HK-2 (cell line): ENCODE results near the gene NUP210.
A peak's percentile ranks its signal among the peaks of the same experiment; 100 is the strongest.
"Not testable (repeated sequence)": the region's sequence is repeated elsewhere in the genome, so short reads cannot be mapped to it uniquely, and the experiment has no call there.

ENCODE experiments used
- DNase-seq: peaks from one replicate; pipeline ENCODE4 v3.0.0-alpha.2; 2018; ENCODE audit not compliant: unreplicated experiment

NUP210 gene

DNA sequence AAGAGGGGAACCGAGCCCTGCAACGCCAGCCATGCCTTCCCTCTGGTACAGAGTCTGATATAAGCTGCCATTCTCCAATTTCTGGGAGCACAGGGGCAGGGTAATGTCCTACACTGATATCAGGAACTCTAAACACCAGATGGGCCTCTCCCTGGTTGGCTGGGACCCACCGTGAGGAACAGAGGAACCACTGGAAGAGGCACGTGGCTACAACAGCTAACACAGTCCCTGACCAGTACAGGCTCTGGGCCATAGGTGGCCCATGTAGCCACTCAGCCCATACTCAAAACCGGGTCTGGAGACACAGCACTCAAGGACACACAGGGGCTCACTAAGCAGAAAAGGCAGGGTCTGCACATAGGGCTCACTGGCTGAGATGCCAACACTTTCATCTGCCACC is 13.9 kb downstream of the NUP210 start:
- DNase-seq: no peak

DNA sequence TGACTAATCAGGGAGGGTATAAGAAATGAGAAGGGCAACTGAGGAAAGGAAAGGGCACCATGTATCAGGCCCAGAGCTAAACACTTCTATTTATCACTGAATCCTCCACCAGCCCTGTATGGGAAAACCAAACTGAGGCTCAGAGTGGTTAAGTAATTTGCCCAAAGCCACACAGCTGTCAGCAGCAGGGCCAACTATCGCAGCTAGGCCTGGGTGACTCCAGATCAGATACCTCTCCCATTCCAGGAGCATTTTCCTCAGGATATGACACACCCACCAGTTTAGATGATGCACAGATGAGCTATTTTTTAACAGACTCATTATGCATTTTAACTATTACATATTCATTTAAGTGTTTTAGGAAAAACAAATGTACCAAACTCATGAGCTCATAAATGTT is 14.5 kb downstream of the NUP210 start:
- DNase-seq: no peak

DNA sequence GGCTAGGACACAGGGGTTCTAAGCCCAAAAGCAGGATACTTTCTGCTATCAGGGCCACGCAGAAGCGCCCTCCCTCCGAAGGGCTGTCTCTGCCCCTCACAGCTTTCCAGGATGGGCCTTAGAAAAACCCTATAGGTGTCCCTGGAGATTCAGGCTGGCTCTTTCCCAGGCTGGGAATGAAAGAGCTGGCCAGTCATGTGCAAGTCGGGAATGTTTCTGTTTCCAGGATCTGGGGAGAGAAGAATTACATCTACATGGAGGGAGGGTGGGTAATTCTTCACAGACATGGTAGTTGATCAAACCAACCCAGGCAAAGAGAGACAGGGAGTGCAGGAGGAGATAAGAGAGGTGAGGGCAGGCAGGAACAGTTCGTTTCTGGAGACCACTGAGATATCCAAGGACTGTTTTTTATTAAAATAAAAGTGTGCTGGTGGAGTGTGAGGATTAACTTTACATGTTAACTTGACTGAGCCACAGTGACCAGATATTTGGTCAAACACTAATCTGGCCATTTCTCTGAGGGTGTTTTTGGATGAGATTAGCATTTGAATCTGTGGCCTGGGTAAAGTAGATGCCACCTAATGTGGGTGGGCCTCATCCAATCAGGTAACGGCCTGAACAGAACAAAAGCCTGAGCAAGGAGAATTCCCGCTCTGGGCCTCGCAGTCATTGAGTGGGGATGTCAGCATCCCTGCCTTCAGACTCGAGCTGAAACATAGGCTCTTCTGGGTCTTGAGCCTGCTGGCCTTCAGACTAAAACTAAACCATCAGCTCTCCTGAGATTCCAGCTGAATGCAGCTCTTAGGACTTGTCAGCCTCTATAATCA is 15.3 kb downstream of the NUP210 start:
- DNase-seq: no peak

DNA sequence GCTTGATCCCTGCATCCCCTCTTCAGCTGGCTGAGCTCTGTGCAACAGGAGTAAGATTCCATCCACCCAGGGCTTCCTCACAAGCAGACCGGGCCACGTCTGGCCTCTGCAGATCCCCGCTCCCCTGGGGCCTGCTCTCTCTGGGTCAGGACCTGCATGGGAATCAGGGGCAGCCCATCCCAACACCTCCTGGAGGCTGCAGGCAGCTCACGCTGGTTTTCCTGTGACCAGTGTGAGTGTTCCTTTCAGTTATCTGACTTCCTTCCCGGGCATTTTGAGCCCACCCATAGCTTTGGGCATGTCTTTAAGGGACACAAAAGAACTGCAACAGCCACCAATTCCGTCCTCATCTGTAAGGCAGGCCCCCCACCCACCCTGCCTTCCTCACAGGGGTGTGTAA is 16.3 kb downstream of the NUP210 start:
- no peak for DNase-seq

DNA sequence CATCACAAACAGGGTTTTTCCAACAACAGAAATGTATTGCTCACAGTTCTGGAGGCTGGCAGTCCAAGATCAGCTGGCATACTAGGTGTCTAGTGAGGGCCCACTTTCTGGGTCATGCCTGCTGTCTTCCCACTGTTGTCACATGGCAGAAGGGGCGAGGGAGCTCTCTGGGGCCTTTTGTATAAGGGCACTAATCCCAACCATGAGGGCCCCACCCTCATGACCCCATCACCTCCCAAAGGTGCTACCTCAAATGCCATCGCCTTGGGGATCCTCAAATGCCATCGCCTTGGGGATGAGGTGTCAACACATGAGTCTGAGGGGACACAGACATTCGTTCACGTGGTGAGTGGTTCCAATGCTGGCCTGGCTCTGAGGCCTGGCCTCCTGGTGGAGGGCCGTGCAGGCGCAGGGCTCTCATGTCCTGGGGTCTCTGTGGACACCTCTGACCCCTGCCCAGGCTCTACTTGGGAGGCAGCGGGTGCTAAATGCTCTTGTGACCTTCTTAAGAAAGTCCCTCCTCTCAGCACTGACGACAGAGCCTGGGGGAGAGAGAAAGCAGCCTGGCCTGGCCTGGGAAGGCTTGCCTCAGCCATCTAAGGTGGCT is 16.8 kb downstream of the NUP210 start:
- DNase-seq: no peak

DNA sequence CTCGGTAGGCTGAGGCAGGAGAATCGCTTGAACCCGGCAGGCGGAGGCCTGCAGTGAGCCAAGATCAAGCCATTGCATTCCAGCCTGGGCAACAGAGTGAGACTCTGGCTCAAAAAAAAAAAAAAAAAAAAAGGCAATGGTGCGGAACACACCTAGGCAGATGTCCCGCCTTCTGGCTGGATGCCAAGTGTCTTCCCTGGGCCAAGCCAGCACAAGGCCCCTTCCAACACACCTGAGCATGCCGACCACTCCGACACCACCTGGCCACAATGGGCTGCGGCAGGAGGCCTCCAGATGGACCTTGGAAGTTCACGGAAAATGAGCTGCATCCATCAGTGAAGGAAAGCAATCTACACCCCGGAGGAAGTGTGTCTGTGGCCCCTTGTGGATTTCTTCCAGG is 19.0 kb downstream of the NUP210 start:
- no peak for DNase-seq

DNA sequence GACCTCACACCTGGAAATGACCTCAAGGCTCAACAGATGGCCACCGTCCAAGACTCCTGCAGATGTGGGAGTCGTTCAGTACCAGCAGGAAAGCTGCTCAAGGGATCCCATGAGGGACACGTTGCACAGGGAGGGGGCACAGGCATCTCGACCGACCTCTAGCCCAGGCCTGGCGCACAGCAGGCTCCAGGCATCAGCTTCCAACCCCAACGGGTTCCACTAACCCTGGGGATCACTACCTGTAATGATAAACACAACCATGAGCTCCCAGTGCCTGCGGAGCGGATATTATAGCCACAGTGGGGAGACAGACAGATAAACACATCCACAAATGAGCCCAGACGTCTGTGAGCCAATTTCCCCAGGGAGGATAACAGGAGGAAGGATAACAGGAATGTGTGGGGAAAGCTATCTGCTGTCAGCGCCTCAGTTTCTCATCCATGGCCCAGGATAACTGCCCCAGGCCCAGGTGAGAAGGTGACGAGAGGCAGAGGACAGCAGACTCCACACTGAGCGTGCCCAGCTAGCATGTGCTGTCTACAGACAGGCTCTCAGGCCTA is 19.9 kb downstream of the NUP210 start:
- DNase-seq: no peak

DNA sequence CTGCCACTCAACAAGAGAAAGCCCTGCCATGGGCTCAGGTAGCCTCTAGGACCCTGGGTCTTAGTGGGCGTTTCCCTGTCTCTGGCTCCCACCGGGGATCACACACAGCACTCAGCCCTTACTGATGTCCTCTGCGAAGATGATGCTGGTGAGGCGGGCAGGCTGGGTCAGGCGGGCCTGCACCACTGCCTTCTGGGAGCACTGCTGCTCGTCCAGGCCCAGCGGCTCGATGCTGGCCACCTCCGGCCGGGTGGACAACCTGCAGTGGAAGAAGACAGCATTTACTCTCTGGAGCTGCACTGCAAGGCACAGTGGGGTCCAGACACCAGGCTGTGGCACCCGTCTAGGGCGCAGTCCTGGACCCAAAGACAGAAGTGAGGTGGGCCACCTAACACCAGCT is 20.5 kb downstream of the NUP210 start:
- DNase-seq: no peak

DNA sequence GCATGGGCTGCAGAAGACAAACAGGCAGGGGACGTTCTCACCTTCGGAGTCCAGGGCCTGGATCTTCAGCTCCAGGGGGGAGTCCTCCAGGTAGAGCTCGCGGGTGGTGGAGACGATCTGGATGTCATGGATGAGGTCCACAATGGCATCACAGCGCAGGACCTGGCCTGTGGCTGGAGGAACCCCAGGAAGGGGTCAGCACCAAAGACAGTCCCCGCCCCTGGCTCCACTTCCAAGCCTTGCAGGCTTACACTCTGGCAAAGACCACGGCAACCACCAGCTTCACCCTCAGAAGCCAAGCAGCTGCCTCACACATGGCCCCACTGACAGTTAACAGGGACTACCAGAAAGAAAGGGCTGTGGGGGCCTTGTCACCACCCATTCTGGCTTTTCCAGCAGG is 22.8 kb downstream of the NUP210 start:
- no peak for DNase-seq

DNA sequence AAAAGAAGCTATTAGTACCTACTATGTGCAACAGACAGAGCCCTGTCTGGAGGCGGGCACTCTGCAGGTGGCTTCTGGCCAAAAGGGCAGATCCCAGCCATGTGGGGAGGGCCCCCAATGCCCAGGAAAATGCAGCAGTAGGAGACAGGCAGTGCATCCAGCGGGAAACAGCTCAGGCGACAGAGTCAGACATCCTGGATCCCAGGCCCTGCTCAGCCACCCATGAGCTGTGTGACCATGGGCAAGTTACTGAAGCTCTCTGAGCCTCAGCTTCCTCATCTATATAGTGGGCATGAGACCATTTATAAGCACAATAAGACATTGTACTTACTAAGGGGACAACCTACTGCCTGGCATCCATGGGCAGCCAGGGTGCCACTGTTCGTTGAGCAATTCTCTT is 25.8 kb downstream of the NUP210 start:
- DNase-seq: no peak

DNA sequence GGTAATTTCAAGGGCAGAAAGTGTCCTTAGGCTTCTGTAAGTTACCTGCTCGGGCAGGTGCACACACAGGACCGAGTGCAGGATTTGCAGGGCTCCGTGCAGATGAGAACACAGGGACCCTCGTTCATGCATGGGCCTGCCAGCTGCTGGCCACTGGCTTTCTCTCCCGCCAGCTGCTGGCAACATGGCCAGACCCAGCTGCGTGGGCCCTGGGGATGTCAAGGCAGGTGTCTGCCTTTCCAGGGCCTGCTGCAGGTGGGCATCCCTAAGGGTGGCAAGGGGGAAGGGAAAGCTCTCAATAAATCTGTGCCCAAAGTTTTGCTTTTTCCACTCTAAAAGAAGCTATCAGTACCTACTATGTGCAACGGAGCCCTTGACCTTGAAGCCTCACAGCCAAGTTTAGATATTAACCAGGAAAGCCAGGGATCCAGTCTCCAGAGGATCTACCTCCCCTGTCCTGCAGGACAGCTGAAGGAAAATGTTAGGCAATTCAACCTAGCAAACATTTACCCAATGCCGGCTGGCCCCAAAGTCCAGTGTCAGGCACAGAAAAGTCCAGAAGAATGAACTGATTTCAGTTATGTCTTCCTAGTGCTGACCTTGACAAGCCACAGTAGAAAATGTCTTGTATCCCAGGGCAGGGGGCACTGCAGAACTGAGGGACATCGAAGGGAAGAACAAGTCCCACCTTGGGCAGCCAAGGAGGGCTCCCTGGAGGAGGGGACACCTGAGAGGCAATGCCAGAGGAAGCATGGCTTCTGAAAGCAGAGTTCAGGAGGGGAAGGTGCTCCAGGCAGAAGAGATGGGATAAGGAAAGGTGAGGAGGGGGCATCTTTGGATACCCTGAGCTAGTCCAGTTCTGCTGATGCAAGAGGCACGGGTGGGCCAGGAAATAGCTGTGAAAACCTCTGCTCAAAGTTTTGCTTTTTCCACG is 26.4 kb downstream of the NUP210 start:
- no peak for DNase-seq

DNA sequence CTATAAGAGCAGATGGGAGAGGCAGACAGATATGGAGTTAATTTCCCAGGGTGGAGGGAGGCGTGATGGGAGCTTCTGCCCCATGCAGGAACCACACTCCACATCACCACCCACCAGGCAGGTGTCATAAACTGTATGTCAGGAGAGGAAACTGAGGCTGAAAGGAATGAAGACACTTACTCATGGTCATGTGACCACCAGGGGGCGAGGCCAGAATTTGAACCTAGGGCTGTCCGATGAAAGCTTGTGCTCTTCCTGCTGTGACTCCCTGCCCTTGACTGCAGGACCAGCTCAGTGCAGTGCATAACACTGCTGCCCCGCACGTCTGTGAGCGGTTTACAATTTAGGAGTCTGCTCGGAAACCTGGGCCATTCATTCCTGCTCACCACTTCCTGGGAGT is 28.8 kb downstream of the NUP210 start:
- DNase-seq: no peak

DNA sequence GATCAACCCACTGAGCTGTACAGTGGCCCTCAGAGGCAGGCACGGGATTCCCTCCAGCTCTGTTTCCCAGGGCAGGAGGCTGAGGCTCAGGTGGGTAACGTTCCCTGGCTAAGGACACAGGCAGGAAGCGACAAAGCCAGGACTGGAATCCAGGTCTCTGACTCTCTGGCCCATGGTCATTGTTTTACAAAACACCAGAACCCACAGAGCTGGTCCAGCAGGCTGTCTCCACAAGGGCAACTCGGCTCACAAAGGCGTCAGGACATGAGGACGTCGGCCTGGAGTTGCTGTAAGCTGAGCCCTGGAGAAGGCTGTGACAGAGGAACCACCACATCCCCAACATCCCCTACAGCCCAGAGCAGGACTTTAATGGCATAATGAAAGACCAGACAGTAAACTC is 30.7 kb downstream of the NUP210 start:
- no peak for DNase-seq

DNA sequence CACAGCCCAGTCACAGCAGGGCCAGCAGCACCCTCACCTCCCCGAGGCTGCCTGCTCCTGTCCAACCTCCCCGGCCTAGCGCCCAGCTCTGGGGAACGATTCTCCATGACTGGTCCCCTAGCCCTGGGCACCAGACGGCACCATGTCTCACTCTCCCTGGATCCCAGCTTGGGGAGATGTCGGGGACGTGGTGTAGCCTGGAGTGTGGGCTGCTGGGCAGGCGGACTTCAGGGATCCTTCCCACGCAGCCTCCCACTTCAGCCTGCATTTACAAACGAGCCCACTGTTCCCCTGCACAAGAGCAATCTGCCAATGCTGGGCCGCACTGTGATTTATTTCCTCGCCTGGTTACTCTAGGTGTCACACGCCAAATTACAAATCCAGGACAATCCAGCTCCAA is 31.3 kb downstream of the NUP210 start:
- no peak for DNase-seq

DNA sequence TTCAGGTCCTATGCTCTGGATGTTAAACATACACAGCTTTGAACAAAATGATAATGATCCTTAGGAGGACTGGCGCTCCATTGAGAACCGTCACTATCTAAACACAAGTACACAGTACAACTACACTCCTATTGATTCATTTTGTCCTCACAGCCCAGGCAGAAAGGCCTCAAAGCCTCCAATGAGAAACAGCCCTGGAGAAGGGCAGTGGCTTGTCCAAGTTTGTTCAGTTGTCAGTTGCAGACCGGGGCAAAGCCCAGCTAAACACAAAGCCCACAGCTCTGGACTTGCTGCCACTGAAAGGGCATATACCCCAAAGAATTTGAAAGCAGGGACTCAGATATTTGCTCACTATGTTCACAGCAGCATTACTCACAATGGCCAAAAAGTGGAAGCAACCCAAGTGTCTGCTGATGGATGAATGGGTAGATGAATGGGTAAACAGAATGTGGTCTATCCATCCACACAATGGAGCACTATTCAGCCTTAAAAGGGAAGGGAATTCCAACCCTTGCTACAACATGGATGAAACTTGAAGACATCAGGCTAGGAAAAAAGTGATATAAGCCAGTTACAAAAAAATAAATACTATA is 34.7 kb downstream of the NUP210 start:
- DNase-seq: no peak

DNA sequence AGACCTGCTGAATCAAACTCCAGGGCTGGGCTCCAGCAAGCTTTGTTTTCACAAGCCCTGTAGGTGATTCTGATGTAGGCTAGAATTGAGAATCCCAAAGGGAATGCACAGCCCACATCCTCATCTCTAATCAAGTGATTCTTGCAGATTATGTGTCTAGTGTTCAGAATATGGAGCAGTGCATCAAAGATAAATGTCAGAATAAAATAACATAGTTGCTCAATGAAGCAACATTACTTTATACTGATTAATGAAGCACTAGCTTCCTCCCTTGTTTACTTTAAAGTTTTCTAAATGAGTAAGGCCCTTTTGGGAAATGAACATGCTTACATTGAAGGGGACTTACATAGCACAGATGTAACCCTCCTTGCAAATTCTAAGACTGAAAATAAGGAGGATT is 39.2 kb downstream of the NUP210 start:
- no peak for DNase-seq

DNA sequence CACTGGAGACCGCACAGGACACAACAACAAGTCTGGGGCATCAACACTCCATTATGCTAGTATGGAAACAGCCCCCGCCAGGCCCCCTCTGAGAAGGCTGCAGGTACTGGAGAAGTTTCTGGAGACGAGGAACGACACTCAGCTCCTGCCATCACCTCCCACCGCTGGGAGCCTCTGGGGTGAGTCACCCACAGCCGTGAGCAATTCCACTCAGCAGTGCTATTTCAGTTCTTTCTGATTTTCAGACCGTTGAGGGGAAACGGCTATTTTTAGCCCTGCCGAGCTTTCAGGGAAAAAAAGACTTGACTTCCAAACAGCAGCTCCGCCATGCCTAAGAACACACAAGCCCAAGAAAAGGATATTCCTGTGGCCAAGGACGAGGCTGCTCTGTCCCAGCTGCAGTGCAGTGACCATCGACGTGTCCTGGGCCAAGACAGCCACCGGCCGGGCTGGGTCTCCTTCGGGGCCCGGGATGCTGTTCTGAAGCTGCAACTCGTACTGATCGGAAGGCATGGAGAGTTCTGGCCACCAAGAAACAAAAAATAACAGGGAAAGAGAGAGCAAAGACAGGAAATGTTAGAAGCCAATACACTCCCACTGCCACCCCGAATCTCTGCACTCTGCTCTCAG is 40.8 kb downstream of the NUP210 start:
- DNase-seq: peak; percentile 57

DNA sequence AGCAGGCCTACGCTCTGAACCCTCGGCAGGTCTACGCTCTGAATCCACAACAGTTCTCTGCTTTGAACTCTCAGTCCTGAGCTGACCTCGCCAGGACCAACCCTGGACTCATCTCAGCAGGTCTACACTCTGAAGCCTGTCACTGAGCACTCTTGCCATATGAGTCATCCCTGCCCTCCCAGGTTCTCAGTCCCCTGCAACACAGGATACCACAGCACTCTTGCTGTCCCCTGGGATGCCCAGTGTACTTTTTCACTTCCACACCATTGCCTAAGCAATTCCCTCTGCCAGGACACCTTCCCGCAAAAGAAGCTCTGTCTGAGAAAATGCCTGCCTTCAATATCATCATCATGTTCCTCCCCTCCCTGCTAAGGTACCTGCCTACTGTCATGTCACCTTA is 42.0 kb downstream of the NUP210 start:
- DNase-seq: peak; percentile 29

DNA sequence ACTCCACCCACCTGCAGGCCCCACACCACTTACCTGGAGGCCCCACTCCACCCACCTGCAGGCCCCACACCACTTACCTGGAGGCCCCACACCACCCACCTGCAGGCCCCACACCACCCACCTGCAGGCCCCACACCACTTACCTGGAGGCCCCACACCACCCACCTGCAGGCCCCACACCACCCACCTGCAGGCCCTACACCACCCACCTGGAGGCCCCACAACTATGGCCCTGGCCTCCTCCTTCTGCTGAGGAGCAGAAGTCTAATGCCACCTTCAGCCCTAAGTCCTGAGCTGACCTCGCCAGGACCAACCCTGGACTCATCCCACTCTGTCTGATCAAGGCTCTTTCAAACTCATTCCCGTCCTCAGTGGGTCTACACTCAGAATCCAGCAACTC is 42.4 kb downstream of the NUP210 start:
- not testable (repeated sequence) for DNase-seq

DNA sequence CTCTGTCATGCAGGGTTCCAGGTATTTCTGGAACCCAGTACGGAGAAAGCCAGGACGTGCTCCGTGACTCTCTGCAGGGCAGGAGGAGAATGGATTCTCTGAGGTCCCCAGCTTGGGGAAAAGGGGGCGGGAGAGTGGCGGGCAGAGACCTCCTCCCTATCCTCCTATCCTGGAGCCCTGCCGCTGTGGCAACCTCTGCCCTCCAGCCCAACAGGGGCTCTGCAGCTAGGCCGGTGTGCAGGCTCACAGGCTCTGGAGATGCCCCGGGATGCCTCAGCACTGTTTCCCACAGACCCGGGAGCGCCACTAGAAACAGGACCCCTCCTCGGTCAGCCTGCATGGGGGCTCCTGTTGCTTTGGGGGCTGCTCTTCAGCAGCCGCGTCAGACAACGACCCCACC is 43.1 kb downstream of the NUP210 start:
- DNase-seq: no peak

DNA sequence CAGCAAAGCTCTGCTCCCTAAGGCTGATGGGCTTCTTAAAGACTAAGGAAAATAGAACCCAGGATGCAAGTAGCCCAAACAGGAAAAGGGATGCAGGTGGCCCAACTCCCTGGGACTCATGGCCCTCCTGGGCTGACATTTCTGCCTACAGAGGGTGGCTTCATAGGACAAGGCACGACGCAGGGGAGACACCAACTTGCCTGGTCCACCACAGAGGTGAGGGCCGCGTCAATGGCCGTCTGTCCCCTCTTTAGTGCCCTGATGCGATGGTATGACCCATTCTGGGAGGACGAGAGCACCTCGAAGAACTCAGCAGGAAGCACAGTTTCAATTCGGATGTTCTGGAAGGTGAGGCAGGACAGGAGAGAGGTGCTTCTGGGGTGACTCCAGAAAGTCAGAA is 44.0 kb downstream of the NUP210 start:
- DNase-seq: no peak
